ENCODE measurements around the gene EIF5B. TPM values are rescaled to one million over a fixed set of nuclear protein-coding genes. Genes with fewer than 3 reads are reported as not detected.

Gene EIF5B
- total and polyA plus RNA-seq, 2 of the 8 experiments (the other 6 are each of a cell fraction or from before 2014, with no cell fraction given): 10.7 to 64.5 TPM

GRCh38 chr2:99420751-99421299 is 83.6 kb downstream of the EIF5B start (continued):
- no peak for TF ChIP-seq PHF8 (conservative IDR thresholded peaks at IDR 0.05; ENCODE audit: low read depth, low read length)

Measured in H1 (cell line).